ENCODE data around the gene CSRNP2.

CSRNP2 gene

DNA sequence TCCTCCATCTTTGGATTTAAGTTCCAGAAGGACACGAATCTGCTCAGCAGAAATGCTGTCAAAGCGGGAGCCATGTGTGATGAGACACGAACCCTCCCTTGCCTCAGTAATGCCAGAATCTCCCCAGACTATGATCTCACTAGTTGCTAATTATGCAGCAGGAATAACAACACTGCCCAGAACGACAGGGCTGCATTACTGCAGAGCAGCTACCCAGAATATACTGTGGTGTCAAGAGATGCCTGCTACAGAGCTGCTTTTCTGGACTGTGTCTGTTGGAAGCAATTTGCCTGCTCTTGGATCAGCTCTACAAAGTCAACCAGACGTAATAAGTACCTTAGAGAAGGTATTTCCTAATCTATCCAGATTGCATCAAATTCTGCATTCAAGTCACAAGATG lies 5.5 kb downstream of the CSRNP2 start:
- no peak for DNase-seq (ENCODE audit: low read depth in 1 of 2, low spot score in 1 of 2)

- DNase-seq (ENCODE audit: low read depth in 1 of 2, low spot score in 1 of 2) = no peak
These were observed 7.0 kb downstream of the CSRNP2 start for GRCh38 chr12:51076236-51076930.

DNA sequence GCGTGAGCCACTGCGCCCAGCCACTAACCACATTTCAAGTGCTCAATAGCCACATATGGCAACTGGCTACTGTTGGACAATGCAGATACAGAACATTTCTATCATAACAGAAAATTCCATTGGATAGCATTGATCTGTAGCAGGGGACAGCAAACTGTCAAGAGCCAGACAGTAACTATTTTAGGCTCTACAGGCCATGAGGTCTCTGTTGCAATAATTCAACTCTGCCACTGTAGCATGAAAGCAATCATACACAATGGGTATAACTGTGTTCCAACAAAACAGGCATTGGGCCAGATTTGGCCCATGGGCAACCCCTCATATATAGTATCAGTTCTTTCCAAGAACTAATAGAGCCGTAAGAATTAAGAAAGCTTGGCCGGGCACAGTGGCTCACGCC lies 8.0 kb downstream of the CSRNP2 start:
- no peak for DNase-seq (ENCODE audit: low read depth in 1 of 2, low spot score in 1 of 2)

DNA sequence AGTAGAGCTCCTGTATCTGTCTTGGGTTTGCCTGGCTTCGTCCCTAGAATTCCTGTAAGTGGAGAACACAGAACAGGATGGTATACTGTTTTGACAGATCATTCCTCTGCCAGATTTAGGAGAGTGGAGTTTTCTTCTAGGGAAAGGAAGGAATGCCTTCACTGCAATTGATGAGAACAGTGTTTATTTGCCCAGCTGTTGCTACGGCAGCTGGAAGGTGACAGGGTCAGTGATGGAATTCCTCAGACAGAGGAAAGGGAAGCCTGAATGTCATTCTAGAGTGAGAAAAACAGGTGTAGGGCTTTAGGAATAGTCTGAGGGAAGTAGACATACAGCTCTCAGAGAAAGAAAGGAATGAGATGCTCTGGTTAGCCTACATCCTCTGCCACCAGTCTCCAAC lies 11.7 kb downstream of the CSRNP2 start:
- no peak for DNase-seq (ENCODE audit: low read depth in 1 of 2, low spot score in 1 of 2)

GRCh38 chr12:51070004-51070403 lies 13.4 kb downstream of the CSRNP2 start:
- DNase-seq (ENCODE audit: low read depth in 1 of 2, low spot score in 1 of 2) = no peak

DNA sequence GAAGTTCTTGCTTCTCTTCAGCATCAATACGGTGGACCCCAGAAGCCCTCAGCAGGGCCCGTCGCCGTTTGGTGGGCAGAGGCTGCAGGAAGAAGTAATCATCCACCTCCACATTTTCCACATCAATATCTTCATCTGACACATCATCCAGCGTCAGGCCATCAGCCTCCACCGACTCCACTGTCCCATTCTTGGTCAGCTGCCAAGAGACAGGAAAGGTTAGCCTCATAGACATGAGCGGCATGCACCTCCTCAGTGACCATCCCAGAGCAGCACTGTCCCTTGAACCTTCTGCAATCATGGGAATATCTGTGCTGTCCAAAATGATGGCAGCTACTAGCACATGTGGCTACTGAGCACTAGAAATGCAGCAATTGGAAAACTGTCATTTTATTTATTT lies 15.6 kb downstream of the CSRNP2 start:
- no peak for DNase-seq (ENCODE audit: low read depth in 1 of 2, low spot score in 1 of 2)

DNA sequence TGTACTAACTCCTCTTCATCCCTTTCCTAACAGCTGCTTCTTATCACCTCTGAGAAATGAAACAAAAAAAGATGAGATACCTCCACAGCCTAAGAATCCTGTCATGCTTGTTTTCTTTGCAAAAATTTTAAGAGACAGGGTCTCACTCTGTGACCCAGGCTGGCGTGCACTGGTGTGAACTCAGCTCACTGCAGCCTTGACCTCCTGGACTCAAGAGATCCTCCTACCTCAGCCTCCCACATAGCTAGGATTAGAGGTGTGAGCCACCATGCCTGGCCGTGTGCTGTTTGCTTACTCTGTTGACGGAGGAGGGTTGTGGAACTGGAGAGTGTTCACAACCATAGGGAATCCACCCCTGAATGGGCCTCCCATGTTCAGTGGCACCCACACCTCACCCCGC lies 16.2 kb downstream of the CSRNP2 start:
- DNase-seq (ENCODE audit: low read depth in 1 of 2, low spot score in 1 of 2) = no peak

DNA sequence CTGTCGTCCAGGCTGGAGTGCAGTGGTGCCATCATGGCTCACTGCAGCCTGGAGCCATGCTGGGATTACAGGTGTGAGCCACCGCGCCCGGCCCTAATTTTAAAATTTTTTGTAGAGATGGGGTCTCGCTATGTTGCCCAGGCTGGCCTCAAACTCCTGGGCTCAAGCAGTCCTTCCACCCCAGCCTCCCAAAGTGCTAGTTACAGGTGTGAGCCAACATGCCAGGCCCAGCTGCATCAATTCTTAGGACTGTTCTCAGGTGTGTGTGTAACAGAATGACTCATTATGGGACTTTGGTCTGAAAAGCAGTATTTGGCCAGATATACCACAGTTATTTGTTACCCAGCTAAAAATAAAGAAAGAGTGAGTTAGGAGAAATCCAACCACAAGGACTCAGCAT lies 17.9 kb downstream of the CSRNP2 start:
- DNase-seq (ENCODE audit: low read depth in 1 of 2, low spot score in 1 of 2) = no peak

DNA sequence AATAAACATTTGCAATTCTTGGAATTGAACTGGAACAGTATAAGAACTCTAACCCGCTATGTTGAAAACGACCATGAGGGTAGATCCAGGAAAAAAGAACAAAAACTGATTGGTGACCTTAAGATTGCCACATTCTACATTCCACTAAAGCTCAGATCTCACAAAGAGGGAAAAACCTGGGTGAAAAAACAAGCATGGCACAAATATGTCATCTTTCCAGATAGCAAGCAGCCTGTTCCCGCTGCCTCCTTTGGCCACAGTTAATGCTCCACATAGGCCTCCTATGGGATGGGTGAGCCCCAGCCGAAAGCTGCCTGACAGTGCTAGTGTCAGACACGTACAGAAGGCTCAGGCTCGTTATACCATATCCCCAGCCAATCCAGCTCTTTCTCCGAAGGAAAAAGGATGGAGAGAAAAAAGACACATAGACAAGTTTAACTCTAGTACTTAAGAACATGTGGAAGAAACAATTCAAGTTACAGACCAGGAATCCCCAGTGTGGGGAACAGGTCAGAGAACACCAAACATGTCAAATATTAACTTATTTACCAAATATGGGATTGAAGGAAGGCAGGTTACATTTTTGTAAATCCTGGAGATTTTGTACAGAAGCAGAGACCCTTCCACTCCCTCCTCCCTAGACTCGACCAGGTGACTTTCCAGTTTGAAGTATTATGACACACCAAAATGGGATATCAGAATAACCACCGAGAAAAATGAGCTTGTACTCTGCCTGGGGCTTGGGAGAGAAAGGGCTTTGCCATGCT lies 20.6 kb downstream of the CSRNP2 start:
- no peak for DNase-seq (ENCODE audit: low read depth in 1 of 2, low spot score in 1 of 2)

- DNase-seq (ENCODE audit: low read depth in 1 of 2, low spot score in 1 of 2) = no peak
These were observed 24.3 kb downstream of the CSRNP2 start for GRCh38 chr12:51059086-51059485.

DNA sequence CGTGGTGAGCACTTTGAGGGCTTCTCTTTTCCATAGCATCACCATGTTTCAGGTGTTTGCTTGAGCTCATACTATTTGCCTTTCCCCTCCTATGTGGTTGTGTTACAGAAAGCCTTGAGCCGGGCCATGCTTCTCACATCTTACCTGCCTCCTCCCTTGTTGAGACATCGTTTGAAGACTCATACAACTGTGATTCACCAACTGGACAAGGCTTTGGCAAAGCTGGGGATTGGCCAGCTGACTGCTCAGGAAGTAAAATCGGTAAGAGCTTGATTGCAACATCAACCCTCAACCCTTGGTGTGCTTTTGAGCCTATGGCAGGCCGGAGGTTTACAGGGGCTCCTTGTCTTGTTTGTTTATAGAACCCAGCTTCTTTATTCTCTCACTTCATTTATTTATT lies 27.2 kb downstream of the CSRNP2 start:
- no peak for DNase-seq (ENCODE audit: low read depth in 1 of 2, low spot score in 1 of 2)

DNA sequence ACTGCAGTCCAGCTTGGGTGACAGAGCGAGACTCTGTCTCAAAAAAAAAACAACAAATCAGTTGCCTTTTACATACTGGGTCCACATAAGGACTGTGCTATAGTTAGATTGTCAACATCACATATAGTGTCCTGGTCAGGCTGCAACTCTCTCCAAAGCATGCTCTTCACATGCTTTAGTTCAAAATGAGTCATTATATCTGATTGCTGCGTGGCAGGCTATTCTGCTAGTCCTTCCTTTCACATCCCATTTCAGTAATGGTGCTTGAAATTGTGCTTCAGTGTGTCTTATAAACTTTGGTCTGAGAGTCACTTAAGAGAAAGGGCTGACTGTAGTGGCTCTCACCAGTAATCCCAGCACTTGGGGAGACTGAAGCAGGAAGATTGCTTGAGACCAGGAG lies 28.3 kb downstream of the CSRNP2 start:
- no peak for DNase-seq (ENCODE audit: low read depth in 1 of 2, low spot score in 1 of 2)

GRCh38 chr12:51051787-51052186 lies 31.6 kb downstream of the CSRNP2 start:
- DNase-seq (ENCODE audit: low read depth in 1 of 2, low spot score in 1 of 2) = no peak

DNA sequence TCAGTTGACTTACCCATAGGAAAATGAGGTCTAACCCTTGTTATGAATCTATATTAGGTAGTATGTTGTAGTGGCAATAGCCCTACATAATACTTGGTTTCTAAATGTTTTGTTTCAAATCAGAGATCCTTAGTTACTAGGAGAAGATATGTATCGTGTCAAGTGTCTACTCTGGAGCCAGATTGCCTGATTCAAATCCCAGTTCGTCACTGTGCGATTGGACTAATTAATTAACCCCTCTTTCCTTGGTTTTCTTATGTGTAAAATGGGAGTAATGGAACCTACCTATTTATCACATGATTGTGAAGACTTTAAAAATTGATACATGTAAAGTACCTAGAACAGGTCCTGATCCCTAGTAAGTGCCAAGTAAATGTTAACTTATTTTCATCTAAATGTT lies 33.9 kb downstream of the CSRNP2 start:
- no peak for DNase-seq (ENCODE audit: low read depth in 1 of 2, low spot score in 1 of 2)

- DNase-seq (ENCODE audit: low read depth in 1 of 2, low spot score in 1 of 2) = no peak
These were observed 34.6 kb downstream of the CSRNP2 start for GRCh38 chr12:51048661-51049251.

DNA sequence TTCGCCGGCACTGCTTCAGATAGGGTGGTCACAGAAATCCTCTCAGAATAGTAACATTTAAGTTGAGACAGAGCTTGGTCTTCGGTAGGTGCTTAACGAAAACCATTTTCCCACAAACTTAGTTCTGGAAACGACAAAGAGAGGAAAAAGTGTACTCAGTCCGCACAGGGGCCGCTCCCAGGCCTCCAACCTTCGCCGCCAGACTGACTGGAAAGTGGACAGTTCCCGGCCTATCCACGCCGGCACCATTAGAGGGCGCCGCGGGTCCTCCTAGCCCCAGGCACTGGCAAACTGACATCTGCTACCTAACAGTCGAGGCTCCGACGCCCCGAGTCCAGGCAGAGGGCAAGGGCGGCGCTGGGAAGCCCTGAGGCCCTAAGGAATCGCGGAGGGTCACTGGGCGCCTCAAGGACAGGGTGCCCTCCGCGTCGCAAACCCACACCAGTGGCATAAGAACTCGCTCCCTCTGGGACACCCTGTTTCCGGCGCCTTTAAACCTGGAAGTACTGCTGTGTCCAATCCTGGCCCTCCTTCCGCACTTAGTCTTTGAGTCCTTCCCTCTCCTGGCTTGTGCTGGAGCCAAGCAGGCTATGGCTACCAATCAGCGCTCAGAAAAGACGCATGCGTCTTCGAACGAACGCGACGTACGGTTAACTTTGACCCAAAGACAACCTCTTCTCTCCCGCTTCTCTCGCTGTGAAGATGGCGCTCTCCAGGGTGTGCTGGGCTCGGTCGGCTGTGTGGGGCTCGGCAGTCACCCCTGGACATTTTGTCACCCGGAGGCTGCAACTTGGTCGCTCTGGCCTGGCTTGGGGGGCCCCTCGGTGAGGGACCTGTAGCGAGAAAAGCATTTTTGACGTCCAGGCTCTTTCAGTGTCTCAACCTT lies 35.5 kb downstream of the CSRNP2 start, which contains the start of gene LETMD1:
TSS of gene LETMD1 (plus strand) at position 673 of the 886 bp plus-strand sequence. CDS start at position 703, 30 bp downstream.
- DNase-seq (ENCODE audit: low read depth in 1 of 2, low spot score in 1 of 2) = peak; percentile 74 to 83

- DNase-seq (ENCODE audit: low read depth in 1 of 2, low spot score in 1 of 2) = no peak
These were observed 47.1 kb downstream of the CSRNP2 start for GRCh38 chr12:51036279-51036678.

- DNase-seq (ENCODE audit: low read depth in 1 of 2, low spot score in 1 of 2) = no peak
These were observed 49.8 kb downstream of the CSRNP2 start for GRCh38 chr12:51033457-51034089.

- DNase-seq (ENCODE audit: low read depth in 1 of 2, low spot score in 1 of 2) = no peak
These were observed 50.3 kb downstream of the CSRNP2 start for GRCh38 chr12:51033048-51033447.

DNA sequence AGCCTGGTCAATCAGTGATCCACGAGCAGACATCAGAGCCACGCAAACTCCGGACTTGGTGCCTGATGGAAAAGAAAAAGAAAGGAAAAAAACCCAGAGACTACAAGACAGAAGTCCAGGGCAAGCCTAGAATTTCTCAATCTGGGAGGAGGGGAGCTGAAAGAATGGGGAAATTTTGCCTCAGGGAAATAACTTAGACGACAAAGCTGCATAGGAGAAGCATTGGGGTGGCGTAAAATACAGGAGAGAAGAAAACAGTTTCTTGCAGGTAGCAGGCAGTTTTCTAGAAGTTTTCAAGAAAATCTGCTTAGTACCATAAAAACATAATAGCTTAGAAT lies 54.6 kb downstream of the CSRNP2 start:
- no peak for DNase-seq (ENCODE audit: low read depth in 1 of 2, low spot score in 1 of 2)
